HG02970 (cell line): Measurements from ENCODE around the gene SPINK7.

Experiments
- ATAC-seq: cut with Tn5 transposase; IDR thresholded peaks from one replicate; pipeline ENCODE4 v1.9.1; 2021; ENCODE audit warnings: mild to moderate bottlenecking, moderate library complexity, moderate number of reproducible peaks; ENCODE audit not compliant: unreplicated experiment, low FRiP score

Gene SPINK7

DNA sequence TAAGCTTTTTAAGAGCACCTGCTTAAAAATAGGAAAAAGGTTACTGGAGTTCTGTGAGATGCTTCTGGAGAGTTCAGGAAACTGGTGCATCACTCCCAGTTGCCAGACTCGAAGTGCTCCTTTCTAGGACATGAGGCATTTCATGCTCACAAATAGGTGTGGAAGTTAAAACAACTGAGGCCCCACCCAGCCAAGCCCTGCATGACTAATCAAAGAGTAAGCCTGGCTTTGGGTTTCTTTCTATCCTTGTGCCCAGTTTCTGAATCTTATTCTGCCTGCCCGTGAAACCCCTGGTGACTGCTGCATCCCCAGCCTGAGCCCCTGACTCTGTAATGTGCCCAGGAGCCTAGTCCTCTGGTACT is 30.8 kb downstream of the SPINK7 start:
- no peak for ATAC-seq

DNA sequence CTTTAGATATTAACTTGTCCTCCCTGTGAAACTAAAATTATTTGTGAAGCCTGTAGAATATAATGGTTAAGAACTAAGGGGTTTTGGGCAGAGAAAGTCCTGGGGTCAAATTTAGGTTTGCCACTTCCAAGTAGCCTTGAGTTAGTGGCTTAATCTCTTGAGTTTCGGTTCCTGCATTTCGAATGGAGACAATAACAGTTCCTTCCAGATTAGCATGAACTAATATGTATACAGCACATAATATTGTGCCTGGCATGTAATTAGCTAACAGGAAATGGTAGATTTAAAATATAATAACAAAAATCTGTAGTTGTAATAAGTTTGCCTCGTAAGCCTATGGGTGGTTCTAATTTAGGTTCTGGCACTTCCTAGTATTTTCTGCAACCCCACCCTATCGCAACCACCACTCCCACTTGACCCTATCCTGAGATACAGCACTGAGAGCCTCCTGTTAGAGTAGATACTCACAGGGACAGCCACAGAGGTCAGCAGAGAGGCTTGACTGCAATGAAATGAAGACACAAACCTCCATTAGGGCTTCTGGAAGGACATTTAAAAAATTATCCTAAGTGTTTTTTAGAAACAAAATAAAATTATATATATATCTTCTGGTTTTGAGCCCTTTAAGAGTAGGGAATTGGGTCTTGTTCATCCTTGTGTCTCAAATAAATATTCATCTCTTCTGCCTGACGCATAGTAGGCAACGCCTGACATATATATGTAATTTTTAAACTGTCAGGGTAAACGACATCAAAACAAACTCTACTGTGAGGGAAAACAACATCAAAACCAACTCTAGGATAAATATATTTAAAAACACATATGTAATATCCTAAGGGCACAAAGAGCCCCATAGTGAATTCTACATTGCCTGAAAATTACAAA is 31.6 kb downstream of the SPINK7 start:
- ATAC-seq, result no peak

DNA sequence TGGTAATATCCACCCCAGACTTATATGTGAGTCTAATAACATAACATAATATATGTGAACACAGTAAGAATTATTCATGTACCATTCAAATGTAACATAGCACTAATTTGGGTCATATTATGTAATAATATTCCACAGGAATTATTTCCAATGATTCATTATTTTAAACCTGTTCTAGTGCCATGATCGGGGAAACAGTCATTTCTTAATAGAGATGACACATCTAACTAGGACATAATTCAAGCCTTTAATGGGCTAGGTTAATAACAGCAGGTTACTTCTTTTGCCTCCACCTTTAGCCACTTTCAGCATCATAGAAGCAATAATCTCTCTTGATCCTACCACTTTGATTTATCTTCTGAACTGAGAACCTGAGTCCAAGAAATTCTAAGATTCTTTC is 35.5 kb downstream of the SPINK7 start:
- no peak for ATAC-seq

DNA sequence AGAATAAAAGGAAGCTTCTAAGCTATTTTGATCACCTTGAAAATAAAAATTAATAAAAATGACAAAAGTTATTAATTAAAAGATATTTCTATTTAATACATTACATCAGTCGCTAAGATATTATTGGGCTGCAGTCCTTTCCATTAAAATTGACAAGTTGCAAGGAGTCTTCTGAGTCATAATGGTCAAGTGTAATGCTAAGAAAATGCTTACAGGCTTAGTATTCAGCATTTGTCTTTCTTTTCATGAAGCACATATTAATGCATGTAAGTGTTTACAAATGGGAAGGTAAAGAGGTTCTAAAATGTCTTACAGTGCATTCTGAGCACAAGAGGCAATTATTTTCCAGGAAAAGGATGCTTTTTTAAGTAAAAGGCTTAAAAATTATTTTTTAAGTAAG is 40.5 kb downstream of the SPINK7 start:
- ATAC-seq, result no peak

DNA sequence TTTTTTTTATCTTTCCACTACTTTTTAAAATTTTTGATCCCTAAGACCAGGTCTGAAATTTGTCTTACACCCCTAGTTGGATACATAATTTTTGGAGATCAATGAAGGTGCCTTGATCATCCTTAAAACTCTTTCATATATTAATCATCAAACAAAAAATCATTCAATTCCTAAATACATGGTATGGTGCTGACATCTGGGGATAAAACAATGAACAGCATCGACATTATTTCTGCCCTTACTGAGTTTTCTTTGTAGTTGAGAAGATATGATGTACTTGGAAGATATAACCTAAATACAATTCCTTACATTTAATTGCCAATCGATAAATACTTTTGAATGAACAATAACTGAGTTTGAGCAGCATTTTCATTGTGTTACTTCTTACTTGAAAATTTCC is 41.4 kb downstream of the SPINK7 start:
- ATAC-seq, result no peak

DNA sequence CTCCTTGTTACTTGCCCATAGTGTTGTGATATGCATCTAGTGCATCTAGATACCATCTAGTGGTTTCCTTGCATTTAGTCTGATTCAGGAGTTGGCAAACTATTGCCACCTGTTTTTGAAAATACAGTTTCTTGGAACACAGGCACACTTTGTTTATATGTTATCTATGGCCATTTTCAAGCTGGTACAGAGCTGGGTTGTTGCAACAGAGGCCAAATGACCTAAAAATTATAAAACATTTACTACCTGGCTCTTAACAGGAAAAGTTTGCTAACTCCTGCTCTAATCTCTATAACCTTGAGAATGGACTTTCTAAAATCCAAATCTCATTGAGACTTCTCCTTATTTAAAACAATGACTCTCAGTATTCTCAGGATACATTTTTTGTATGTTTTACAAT is 52.1 kb downstream of the SPINK7 start:
- ATAC-seq, result no peak
